Keratinocyte (primary cell): ENCODE measurements around the gene PPM1D.

ENCODE experiments used
- CTCF ChIP-seq, 3 experiments: IDR thresholded peaks in 1 of 3; conservative IDR thresholded peaks in 1 of 3; optimal IDR thresholded peaks in 1 of 3; 2 replicates in 2 of 3; 3 replicates in 1 of 3; pipeline versions ENCODE3 to v1.5.1; 2011; ENCODE audit warnings: low read length in 3 of 3, mild to moderate bottlenecking in 3 of 3, moderate library complexity in 2 of 3, control low read depth in 1 of 3, inconsistent platforms in 1 of 3; ENCODE audit not compliant: insufficient read depth in 2 of 3; ENCODE audit errors: extremely low read depth in 1 of 3
- EZH2 ChIP-seq: IDR thresholded peaks from one replicate; pipeline ENCODE4 v1.6.1; 2012; ENCODE audit warnings: inconsistent platforms, mild to moderate bottlenecking, low read length, moderate library complexity

DNA sequence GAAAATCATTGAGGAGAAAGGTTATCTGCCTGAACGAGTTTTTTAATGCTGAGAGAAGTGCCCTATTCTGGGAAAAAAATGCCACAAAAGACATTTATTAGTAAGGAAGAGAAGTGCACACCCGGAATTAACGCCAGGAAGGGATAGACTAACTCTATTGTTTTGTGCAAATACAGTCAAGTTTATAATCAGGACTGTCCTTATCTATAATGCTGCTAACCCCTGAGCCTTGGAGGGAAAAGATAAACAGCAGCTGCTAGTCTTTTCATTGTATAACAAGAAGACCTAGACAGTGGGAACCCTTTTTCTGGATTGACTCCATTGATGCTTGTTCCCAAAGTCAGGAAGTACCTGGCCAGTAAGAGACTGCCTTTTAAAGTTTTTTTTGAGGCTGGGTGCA is 104.2 kb downstream of the PPM1D start:
- TF ChIP-seq EZH2 (no peak), CTCF (optimal IDR thresholded peaks at IDR 0.05 in 1 of 3, IDR thresholded peaks at IDR 0.05 in 1 of 3, conservative IDR thresholded peaks at IDR 0.05 in 1 of 3; ENCODE audit: extremely low read depth in 1 of 3, insufficient read depth in 2 of 3, low read length in 3 of 3) (no peak)
